Mononuclear cell (primary cell): Measurements from ENCODE around the gene PUM1. TPM values are rescaled to one million over a fixed set of nuclear protein-coding genes. Genes with fewer than 3 reads are reported as not detected.
"Not testable (repeated sequence)": the region's sequence is repeated elsewhere in the genome, so short reads cannot be mapped to it uniquely, and the experiment has no call there.

Experiments
- H3K27me3 ChIP-seq: 2 replicates; pipeline ENCODE4 v1.6.0; 2011; ENCODE audit warnings: low read length, control low read depth; ENCODE audit not compliant: insufficient read depth
- H3K4me1 ChIP-seq: 2 replicates; pipeline ENCODE4 v1.5.1; 2011; ENCODE audit warnings: mild to moderate bottlenecking, low read length, control low read depth; ENCODE audit not compliant: insufficient read depth
- H3K4me3 ChIP-seq: 2 replicates; pipeline ENCODE4 v1.5.1; 2011; ENCODE audit warnings: mild to moderate bottlenecking, low read length, moderate library complexity
- H3K9me3 ChIP-seq: 2 replicates; pipeline ENCODE4 v1.5.1; 2011; ENCODE audit warnings: low read depth, mild to moderate bottlenecking, control low read depth, low read length
- total RNA-seq: library from RNA; depleted of rRNA; stranded (reverse); fragments of >200 nt; gene quantifications from one replicate; pipeline ENCODE4 v1.2.3, GENCODE V29; 2012

Gene PUM1, protein sequence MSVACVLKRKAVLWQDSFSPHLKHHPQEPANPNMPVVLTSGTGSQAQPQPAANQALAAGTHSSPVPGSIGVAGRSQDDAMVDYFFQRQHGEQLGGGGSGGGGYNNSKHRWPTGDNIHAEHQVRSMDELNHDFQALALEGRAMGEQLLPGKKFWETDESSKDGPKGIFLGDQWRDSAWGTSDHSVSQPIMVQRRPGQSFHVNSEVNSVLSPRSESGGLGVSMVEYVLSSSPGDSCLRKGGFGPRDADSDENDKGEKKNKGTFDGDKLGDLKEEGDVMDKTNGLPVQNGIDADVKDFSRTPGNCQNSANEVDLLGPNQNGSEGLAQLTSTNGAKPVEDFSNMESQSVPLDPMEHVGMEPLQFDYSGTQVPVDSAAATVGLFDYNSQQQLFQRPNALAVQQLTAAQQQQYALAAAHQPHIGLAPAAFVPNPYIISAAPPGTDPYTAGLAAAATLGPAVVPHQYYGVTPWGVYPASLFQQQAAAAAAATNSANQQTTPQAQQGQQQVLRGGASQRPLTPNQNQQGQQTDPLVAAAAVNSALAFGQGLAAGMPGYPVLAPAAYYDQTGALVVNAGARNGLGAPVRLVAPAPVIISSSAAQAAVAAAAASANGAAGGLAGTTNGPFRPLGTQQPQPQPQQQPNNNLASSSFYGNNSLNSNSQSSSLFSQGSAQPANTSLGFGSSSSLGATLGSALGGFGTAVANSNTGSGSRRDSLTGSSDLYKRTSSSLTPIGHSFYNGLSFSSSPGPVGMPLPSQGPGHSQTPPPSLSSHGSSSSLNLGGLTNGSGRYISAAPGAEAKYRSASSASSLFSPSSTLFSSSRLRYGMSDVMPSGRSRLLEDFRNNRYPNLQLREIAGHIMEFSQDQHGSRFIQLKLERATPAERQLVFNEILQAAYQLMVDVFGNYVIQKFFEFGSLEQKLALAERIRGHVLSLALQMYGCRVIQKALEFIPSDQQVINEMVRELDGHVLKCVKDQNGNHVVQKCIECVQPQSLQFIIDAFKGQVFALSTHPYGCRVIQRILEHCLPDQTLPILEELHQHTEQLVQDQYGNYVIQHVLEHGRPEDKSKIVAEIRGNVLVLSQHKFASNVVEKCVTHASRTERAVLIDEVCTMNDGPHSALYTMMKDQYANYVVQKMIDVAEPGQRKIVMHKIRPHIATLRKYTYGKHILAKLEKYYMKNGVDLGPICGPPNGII
- total RNA-seq: 154 TPM

DNA sequence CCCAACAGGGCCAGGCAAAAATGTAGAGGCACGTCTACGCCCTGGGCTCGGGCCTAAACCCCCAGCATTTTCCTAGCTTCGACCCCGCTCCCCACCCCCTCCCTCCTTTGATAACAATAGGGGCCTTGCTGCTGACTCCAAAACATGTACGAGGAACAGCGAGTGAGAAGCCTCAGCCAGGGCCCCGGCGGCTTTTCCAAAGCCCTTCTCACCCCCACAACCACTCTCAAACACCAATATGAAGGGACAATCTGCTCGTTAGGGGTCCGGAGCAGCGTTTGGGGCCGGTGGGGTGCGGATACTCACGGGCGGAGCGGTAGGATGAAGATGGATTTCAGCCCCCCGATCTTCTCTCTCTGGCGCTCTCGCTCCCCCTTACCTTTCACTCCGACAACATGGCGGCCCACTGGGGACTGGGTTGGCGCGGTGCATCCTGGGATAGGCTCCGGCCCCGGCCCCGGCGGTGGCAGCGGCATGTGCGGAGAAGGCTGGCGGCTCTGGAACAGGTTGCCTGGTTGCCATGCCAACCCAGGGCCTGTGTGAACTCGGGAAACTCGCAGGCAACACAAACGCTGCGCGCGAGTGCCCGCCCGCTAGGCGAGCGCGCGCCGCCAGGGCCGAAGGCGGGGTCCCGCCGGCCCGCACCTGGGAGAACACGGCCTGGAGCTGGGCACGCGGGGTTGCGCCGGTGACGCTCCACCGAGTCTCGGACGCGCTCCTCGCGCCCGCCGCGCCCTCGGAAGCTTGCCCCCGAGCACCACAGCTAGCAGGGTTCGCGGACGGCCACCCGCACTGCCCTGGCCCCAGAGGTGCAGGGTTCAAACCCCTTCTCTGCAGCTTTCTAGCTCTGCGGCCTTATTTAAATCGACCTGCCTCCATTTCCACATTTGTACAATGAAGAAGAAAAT is at the start of gene PUM1:
TSS of gene PUM1 (minus strand) at position 408 of the 908 bp plus-strand sequence. CDS start 6,151 bp downstream, outside the sequence.
- Histone ChIP-seq H3K27me3 (no peaks in the 10 kb centered on the region), H3K4me1 (peaks cover 24% of the 10 kb centered on the region), H3K9me3 (no peaks in the 10 kb centered on the region), H3K4me3 (peak within 1 kb of the TSS; percentile 97)

DNA sequence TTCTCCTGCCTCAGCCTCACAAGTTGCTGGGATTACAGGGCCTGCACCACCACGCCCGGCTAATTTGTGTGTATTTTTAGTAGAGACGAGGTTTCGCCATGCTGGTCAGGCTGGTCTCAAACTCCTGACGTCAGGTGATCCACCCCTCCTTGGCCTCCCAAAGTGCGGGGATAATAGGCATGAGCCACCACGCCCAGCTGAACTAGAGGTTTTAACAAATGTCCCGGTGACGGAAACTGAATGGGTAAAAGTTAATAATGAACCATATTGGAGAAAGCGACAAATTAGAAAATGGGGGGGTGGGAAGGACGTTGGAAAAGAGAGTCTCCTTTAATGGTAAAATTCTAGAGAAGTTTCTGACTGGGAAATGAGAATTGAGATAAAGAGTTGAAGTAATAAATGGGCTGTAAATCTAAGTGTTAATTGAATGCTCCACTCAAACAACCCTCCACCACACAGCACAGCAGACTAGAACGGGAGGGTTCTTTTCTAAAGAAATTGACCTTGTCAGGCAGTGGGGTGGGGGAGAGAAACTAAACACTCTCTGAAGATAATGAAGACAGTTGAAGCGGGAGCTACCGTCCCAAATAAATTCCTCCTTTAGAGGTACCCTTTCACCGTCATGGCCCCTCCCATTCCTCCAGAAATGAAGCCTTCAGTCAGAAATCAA is 46.9 kb upstream of the PUM1 start:
- H3K27me3 ChIP-seq: no peaks in the 10 kb centered on the region

DNA sequence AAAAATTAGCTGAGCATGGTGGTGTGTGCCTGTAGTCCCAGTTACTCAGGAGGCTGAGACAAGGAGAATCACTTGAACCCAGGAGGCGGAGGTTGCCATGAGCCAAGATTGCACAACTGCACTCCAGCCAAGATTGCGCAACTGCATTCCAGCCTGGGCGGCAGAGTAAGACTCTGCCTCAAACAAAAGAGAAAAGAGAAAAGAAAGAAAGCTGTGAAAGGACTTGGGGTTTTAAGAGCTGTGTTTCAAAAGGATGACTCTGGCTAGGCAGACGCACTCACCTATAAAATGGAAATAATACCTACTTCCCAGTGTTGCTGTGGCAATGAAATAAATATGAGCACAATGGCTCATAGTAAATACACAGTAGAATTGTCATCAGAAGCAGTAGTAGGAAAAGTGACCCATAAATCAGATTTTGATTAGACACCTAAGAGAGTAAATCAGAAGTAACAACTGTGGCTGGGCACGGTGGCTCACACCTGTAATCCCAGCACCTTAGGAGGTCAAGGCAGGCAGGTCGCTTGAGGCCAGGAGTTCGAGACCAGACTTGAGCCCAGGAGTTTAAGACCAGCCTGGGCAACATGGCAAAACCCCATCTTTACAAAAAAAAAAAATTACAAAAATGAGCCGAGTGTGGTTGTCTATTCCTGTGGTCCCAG is 45.9 kb upstream of the PUM1 start:
- peaks cover 48% of the 10 kb centered on the region for H3K4me1 ChIP-seq
- no peaks in the 10 kb centered on the region for H3K27me3 ChIP-seq
- H3K4me3 ChIP-seq: no peak overlapping the region
- no peaks in the 10 kb centered on the region for H3K9me3 ChIP-seq

More for the DNA sequence above, 46.9 kb upstream of the PUM1 start:
- Histone ChIP-seq H3K9me3 (no peaks in the 10 kb centered on the region), H3K4me1 (peaks cover 39% of the 10 kb centered on the region), H3K4me3 (no peak overlapping the region)

DNA sequence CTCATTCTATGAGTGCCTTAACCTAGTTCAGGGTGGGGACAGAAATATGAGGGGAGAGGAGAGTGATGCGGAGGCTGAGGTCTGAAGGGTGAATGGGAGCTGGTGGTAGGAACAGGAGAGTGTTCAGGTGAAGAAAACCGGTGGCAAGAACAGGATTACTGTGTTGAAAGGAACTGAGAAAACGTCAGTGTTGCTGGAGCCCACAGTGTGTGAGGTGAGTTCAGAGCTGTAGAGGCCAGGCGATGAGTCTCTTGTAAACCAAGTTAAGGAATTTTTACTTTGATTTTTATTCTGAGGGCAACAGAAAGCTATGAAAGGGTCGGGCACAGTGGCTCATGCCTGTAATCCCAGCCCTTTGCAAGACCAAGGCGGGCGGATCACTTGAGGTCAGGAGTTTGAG is 45.3 kb upstream of the PUM1 start:
- Histone ChIP-seq H3K4me1 (peaks cover 48% of the 10 kb centered on the region), H3K4me3 (no peak overlapping the region), H3K27me3 (no peaks in the 10 kb centered on the region), H3K9me3 (no peaks in the 10 kb centered on the region)

DNA sequence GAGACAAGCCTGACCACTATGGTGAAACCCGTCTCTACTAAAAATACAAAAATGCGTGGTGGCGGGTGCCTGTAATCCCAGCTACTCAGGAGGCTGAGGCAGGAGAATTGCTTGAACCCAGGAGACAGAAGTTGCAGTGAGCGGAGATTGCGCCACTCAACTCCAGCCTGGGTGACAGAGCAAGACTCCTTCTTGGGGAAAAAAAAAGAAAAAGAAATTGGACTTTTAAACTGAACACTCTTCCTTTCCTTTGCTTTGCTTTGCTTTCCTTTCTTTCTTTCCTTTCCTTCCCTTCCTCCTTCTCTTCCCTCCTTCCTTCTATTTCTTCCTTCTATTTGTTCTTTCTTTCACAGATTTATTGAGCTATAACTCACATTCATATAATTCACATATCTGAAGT is 43.3 kb upstream of the PUM1 start:
- Histone ChIP-seq H3K27me3 (no peaks in the 10 kb centered on the region), H3K4me3 (no peak overlapping the region), H3K4me1 (peaks cover 48% of the 10 kb centered on the region), H3K9me3 (no peaks in the 10 kb centered on the region)

DNA sequence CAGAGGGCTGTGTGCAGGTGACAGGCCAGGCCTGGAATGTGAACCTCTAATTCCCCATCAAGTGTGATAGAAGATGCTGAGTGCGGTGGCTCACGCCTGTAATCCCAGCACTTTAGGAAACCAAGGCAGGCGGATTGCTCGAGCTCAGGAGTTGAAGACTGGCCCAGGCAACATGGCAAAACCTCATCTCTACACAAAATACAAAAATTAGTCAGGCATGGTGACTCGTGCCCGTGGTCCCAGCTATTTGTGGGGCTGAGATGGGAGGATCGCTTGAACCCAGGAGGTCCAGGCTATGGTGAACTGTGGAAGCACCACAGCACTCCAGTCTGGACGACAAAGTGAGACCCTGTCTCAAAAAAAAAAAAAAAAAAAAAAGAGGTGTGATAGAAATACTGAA is 40.1 kb upstream of the PUM1 start:
- Histone ChIP-seq H3K9me3 (no peaks in the 10 kb centered on the region), H3K27me3 (no peaks in the 10 kb centered on the region), H3K4me1 (peaks cover 55% of the 10 kb centered on the region), H3K4me3 (no peak overlapping the region)

DNA sequence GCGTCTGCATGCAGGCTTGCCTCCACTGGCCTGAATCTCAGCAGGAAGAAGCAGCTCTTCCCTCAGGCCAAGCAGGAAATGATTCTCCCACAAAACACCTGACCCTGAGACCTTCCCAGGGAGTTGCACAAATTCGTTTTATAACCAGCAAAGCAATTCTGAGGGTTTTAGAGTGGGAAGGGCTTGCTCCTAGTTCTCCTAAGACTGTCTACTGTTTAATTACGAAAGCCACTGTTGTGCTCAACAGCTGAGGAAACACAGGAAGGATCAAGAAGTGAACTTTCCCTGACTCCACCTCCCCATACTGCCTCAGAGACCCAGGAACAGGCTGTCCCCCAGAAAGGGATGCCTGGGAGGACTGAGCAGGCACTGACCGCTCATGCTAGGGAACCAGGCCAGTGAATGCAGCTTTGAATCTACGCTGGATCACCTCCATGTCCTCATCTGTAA is 37.0 kb upstream of the PUM1 start:
- peaks cover 34% of the 10 kb centered on the region for H3K4me1 ChIP-seq
- H3K4me3 ChIP-seq: no peak overlapping the region
- no peaks in the 10 kb centered on the region for H3K9me3 ChIP-seq
- no peaks in the 10 kb centered on the region for H3K27me3 ChIP-seq

DNA sequence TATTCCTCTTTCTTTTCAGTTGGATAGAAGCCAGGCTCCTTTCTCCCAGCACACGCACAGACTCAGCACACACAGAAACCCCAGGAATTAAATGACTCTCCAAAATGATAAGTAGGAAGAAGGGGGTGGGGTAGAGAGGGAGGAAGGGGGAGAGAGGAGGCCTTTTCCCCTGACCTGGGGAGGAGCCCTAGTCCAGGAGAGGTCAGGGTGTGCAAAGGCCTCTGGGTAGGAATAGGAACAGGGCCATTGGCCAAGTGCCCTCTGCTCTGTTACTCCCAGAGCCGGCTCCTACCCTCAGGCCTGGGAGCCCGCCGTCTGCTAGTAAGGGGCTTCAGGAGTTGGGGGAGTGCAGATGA is 35.6 kb upstream of the PUM1 start:
- peaks cover 23% of the 10 kb centered on the region for H3K4me1 ChIP-seq
- no peak overlapping the region for H3K4me3 ChIP-seq
- H3K27me3 ChIP-seq: no peaks in the 10 kb centered on the region
- H3K9me3 ChIP-seq: no peaks in the 10 kb centered on the region

DNA sequence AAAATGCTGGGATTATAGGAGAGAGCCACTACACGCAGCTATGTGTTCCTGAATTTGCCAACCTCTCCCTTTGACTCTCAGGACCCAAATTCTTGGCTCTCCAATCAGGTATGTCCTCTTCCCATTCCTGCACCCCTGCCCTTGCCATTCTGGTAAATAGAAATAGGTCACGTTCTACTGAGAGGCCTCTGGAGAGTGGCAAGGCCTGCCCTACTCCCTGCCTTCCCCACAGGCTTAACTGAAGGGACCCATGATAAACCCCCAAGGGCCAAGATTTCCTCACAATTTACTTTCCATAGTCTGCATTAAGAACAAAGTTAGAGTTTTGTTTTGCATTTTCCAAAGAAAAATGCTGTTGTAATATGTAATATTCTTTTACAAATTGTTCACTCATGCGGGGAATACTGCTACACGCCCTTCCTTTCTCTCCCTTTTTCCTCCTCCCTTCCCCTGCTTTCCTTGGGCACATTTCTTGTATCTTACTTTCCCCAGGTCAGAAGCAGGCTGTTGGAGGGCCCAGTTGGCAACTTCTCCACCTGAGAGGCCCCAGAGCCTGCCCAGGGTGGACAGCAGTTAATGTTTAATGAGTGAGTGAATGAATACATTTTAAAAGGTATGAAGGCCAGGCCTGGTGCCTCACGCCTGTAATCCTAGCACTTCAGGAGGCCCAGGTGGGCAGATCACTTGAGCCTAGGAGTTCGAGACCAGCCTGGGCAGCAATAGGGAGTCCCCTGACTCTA is 33.9 kb upstream of the PUM1 start:
- no peaks in the 10 kb centered on the region for H3K9me3 ChIP-seq
- H3K4me3 ChIP-seq: no peak overlapping the region
- peaks cover 23% of the 10 kb centered on the region for H3K4me1 ChIP-seq
- no peaks in the 10 kb centered on the region for H3K27me3 ChIP-seq

DNA sequence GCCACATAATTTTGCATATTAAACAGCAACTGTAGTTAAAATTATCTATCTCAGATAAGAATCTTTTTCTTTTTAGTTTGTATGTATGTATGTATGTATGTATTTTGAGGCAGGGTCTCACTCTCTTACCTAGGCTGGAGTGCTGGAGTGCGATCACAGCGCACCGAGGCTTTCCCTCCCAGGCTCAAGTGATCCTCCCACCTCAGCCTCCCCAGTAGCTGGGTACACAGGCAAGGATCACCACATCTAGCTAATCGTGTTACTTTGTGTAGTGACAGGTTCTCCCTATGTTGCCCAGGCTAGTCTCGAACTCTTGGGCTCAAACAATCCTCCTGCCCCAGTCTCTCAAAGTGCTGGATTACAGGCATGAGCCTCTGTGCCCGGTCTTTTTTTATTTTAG is 30.5 kb upstream of the PUM1 start:
- Histone ChIP-seq H3K4me1 (peaks cover 8% of the 10 kb centered on the region), H3K27me3 (no peaks in the 10 kb centered on the region), H3K9me3 (no peaks in the 10 kb centered on the region), H3K4me3 (no peak overlapping the region)

DNA sequence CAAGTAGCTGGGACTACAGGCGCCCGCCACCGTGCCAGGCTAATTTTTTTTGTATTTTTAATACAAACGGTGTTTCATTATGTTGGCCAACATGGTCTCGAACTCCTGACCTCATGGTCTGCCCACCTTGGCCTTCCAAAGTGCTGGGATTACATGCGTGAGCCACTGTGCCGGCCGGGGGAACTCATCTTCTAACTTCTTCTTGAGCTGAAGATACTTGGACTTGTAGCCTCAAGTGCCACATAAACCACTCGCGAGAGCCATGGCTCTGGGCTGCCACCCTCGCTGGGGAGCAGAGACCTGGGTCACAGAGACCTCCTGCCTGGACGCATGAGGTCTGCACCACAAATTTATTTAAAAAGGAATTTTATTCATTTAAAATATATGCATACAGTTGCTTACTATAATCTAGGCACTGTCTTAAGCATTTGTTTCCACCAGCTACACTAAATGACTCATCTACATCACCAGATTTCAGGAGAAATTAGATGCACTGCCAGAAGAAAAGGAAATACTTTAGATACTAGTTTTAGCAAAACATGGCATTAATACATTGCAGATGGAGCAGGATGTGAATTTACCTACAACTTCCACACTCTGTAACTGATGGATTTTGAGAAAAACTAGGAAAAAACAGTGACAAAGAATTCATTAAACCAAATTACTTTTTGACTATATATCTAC is 29.9 kb upstream of the PUM1 start:
- Histone ChIP-seq H3K4me1 (peaks cover 2% of the 10 kb centered on the region), H3K27me3 (no peaks in the 10 kb centered on the region), H3K9me3 (no peaks in the 10 kb centered on the region), H3K4me3 (no peak overlapping the region)

DNA sequence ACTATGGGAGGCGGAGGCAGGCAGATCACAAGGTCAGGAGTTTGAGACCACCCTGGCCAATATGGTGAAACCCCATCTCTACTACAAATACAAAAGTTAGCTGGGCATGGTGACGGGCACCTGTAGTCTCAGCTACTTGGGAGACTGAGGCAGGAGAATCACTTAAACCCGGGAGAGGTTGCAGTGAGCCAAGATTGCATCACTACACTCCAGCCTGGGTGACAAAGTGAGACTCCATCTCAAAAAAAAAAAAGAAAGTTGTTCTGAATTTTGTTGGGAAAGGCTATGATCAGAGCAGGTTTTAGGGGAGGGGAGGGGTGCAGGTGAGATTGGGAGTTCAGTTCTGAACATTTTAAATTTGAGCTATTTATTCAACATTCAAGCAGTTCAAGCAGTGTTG is 22.6 kb upstream of the PUM1 start:
- H3K4me3 ChIP-seq, H3K9me3 ChIP-seq, H3K27me3 ChIP-seq, H3K4me1 ChIP-seq: not testable (repeated sequence)
